Lung (tissue), 12 donors: ENCODE measurements around the gene OSGIN1. TPM values are rescaled to one million over a fixed set of nuclear protein-coding genes. Genes with fewer than 3 reads are reported as not detected.

Experiments used
- ATAC-seq: fragments of 200-7000 bp; cut with Tn5 transposase; one replicate; pipeline ENCODE4 v1.9.1; 2020; ENCODE audit warnings: moderate number of reproducible peaks; ENCODE audit not compliant: insufficient read depth, low FRiP score
- DNase-seq, 3 donors: peaks; one replicate each; pipeline ENCODE4 v3.0.0-alpha.2; 2013 to 2017
- H3K27ac ChIP-seq, 2 donors: one replicate each; pipeline ENCODE4 v1.5.1; 2013; ENCODE audit warnings: mild to moderate bottlenecking in 2 of 2, moderate library complexity in 2 of 2, control low read depth in 1 of 2, inconsistent platforms in 1 of 2, low read depth in 1 of 2, low read length in 1 of 2
- H3K27me3 ChIP-seq, 3 donors: one replicate each; pipeline ENCODE4 v1.5.1; 2013; ENCODE audit warnings: low read length in 2 of 3; ENCODE audit not compliant: control insufficient read depth in 3 of 3, insufficient read depth in 3 of 3
- H3K36me3 ChIP-seq, 4 donors: one replicate each; pipeline ENCODE4 v1.5.1; 2013; ENCODE audit warnings: low read length in 4 of 4, mild to moderate bottlenecking in 1 of 4, moderate library complexity in 1 of 4; ENCODE audit not compliant: control insufficient read depth in 4 of 4, insufficient read depth in 4 of 4
- H3K4me1 ChIP-seq, 5 donors: one replicate each; pipeline ENCODE4 v1.5.1; 2013; ENCODE audit warnings: low read length in 5 of 5, mild to moderate bottlenecking in 2 of 5, moderate library complexity in 1 of 5; ENCODE audit not compliant: control insufficient read depth in 5 of 5, insufficient read depth in 5 of 5
- H3K4me3 ChIP-seq: one replicate; pipeline ENCODE4 v1.5.1; 2013; ENCODE audit warnings: mild to moderate bottlenecking, control low read depth, moderate library complexity
- H3K9ac ChIP-seq, 2 donors: one replicate each; pipeline ENCODE4 v1.5.1; 2013; ENCODE audit warnings: low read length in 2 of 2, control low read depth in 1 of 2; ENCODE audit not compliant: insufficient read depth in 1 of 2
- H3K9me3 ChIP-seq, 4 donors: one replicate each; pipeline ENCODE4 v1.5.1; 2013; ENCODE audit warnings: low read length in 3 of 4, mild to moderate bottlenecking in 1 of 4, moderate library complexity in 1 of 4; ENCODE audit not compliant: control insufficient read depth in 4 of 4, insufficient read depth in 3 of 4
- WGBS, 2 donors: extraction: QIAGEN DNeasy Blood & Tissue Kit; methylation state at CpG; one replicate each; pipeline ENCODE4 v1.1.7; 2013; 5-methylcytosine and 5-hydroxymethylcytosine counted together
- polyA plus RNA-seq, 2 donors: library from polyadenylated mRNA; stranded (reverse); fragments of 200-250 nt; gene quantifications; one replicate each; pipeline ENCODE4 v1.2.1, GENCODE V29; 2013
- total RNA-seq, 2 donors: library from RNA; depleted of rRNA in 1 of 2; stranded (reverse); fragments of >200 nt in 1 of 2; gene quantifications; one replicate each; pipeline ENCODE4 v1.2.1, GENCODE V29; 2014 to 2021
- TF ChIP-seq, protein P1 (sequence below): IDR thresholded peaks from 2 replicates; pipeline ENCODE4 v1.5.1; 2012; ENCODE audit warnings: mild to moderate bottlenecking; ENCODE audit errors: control extremely low read depth, extremely low read depth
- donor health status: control.
- donor health status: control.
- donor health status: Bipolar disorder and iron deficiency.
- donor health status: healthy.
- donor health status: DM: yes; HTN: yes; CAD: no.

OSGIN1 gene
- total and polyA plus RNA-seq, 4 donors: 1.5 to 17.9 (median 13.8) TPM

DNA sequence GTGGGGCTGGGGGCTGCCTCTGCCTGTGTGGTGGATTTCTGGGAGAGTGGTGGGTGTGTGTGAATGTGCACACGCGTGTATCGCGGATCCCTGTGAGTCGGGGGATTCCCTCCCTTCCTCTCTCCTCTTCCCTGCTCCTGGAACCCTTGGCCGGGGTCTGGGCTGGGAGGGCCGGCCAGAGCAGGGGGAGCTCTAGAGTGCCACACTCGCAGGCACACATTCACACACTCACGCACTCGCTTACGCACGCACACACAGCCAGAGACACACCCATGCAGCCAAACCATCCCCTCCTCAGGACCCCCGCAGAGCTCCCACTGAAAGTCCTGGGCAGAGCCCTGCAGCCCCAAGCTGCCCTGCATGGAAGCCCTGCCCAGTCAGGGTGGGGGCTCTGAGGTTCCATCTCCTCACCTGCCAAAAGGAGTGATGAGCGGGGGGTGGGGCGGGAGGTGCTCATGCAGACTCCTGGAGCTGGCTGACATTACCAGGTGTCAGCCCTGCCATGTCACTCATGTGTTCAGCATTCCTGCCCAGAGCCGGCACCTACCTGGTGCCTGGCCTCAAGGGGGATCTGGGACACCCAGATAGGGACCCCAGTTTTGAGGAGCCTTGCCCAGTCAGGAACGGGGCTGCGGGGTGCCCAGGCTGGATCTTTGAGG lies 16.9 kb downstream of the OSGIN1 start:
- 40 to 42% methylated on average over 18 of the region's 18 CpGs for WGBS, 2 donors
- Histone ChIP-seq H3K27ac (no peak overlapping the region), H3K27me3 (peaks cover 0 to 15% (median 7%) of the 10 kb centered on the region in 3 donors), H3K4me3 (no peak overlapping the region), H3K36me3 (peaks cover 0 to 11% (median 0%) of the 10 kb centered on the region in 4 donors), H3K4me1 (no peaks in the 10 kb centered on the region), H3K9me3 (no peaks in the 10 kb centered on the region), H3K9ac (no peak overlapping the region)
- ATAC-seq: no peak
- TF ChIP-seq, protein P1, sequence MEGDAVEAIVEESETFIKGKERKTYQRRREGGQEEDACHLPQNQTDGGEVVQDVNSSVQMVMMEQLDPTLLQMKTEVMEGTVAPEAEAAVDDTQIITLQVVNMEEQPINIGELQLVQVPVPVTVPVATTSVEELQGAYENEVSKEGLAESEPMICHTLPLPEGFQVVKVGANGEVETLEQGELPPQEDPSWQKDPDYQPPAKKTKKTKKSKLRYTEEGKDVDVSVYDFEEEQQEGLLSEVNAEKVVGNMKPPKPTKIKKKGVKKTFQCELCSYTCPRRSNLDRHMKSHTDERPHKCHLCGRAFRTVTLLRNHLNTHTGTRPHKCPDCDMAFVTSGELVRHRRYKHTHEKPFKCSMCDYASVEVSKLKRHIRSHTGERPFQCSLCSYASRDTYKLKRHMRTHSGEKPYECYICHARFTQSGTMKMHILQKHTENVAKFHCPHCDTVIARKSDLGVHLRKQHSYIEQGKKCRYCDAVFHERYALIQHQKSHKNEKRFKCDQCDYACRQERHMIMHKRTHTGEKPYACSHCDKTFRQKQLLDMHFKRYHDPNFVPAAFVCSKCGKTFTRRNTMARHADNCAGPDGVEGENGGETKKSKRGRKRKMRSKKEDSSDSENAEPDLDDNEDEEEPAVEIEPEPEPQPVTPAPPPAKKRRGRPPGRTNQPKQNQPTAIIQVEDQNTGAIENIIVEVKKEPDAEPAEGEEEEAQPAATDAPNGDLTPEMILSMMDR: no peak
- no peak for DNase-seq

DNA sequence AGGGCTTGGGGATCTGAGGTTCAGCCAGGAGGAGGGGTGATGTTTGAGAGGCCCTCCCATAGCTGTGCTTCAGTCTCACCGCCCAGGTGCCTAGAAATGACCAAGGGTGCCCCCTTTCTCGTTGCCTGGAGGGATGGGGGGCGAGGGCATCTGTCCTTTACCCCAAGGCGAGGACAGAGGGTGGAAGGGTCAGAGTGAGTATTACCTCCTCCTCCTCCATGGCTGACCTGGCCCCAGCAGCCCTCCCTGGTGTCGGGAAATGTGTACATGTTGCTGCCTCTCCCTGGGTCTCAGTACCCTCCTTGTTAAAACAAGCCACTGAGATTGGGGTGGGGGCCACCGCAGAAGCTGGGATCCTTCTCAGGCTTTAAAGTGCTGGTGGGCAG lies 17.4 kb downstream of the OSGIN1 start:
- DNase-seq (no peak), ATAC-seq (no peak)
- TF ChIP-seq, protein P1: no peak
- H3K9ac ChIP-seq: no peak overlapping the region
- H3K9me3 ChIP-seq: no peaks in the 10 kb centered on the region
- no peak overlapping the region for H3K4me3 ChIP-seq
- no peaks in the 10 kb centered on the region for H3K4me1 ChIP-seq
- 74 to 83% methylated on average over 6 of the region's 6 CpGs for WGBS, 2 donors
- peaks cover 0 to 6% (median 0%) of the 10 kb centered on the region in 4 donors for H3K36me3 ChIP-seq
- H3K27ac ChIP-seq: no peak overlapping the region
- H3K27me3 ChIP-seq: peaks cover 0 to 15% (median 7%) of the 10 kb centered on the region in 3 donors

DNA sequence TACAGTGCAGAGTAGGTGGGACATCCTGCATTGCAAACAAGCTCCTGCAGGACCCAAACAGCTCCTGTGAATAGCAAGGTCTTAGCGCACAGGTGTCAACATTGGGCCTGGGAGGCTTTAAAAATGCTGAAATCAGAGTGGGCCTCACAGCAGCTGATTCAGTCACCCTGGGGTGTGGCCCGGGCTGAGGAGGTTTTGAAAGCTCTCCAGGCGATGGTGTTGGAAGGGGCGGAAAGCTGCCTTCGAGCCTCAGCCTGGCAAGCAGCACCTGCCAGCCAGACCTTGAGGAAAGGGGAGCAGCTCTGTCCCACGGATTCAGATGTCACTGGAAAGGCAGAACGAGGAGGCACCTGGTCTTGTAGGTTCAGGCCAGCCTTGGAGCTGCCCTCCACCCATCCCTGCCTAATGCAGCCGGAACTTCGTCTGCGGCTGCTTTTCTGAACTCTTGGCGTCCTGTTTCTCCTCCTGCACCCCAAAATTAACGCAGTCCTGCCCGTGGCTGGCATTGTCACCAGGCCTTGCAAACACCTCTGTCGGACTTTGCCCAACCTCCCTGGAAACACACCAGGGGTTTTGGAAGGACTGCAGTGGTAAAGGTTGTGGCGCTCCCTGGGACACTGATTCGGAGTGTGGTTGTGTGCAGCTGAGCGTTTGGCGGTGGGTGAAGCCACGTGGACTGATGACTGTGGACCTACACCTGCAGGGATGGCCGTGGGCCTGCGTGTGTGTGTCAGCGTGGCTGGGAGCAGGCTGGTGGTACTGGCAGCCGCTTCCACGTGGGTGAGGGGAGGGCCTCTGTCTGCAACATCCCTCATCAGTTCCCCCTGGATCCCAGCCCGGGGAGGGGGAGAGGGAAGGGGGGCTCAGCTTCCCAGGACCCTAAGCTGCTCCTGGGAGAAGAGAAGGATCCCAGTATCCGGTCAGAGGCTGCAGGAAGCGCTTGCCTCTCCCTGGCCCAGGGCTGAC lies 18.4 kb downstream of the OSGIN1 start:
- whole genome bisulfite sequencing, 2 donors: 70 to 82% methylated on average over 27 of the region's 27 CpGs

More for the DNA sequence above, 18.4 kb downstream of the OSGIN1 start:
- Histone ChIP-seq H3K27ac (no peak overlapping the region), H3K36me3 (no peaks in the 10 kb centered on the region), H3K27me3 (peaks cover 0 to 15% (median 7%) of the 10 kb centered on the region in 3 donors), H3K4me3 (no peak overlapping the region), H3K9me3 (no peaks in the 10 kb centered on the region), H3K4me1 (no peaks in the 10 kb centered on the region), H3K9ac (no peak overlapping the region)
- DNase-seq (no peak), ATAC-seq (no peak)
- TF ChIP-seq, protein P1: no peak
